Right atrium auricular region (tissue), 2 donors: Measurements from ENCODE around the gene NRP2. TPM values are rescaled to one million over a fixed set of nuclear protein-coding genes. Genes with fewer than 3 reads are reported as not detected.

Source experiments
- DNase-seq: peaks from one replicate; pipeline ENCODE4 v3.0.0-alpha.2; 2019; ENCODE audit warnings: low spot score
- H3K27ac ChIP-seq, 2 donors: fragments of 200-600 bp; sonication (generic); 1 replicate in 1 of 2; 2 replicates in 1 of 2; pipeline ENCODE4 v1.5.1; 2016 to 2019
- H3K27me3 ChIP-seq, 2 donors: fragments of 200-600 bp; sonication (generic); one replicate each; pipeline versions ENCODE4 v1.5.1 to v1.6.0; 2017 to 2019
- H3K36me3 ChIP-seq: fragments of 200-600 bp; sonication (generic); one replicate; pipeline ENCODE4 v1.5.1; 2016
- H3K4me1 ChIP-seq, 2 donors: fragments of 200-600 bp; sonication (generic); one replicate each; pipeline versions ENCODE4 v1.5.1 to v1.6.0; 2017 to 2019
- H3K4me3 ChIP-seq, 2 donors: fragments of 200-600 bp; sonication (generic); 1 replicate in 1 of 2; 2 replicates in 1 of 2; pipeline ENCODE4 v1.5.1; 2017 to 2019; ENCODE audit warnings: mild to moderate bottlenecking in 1 of 2, moderate library complexity in 1 of 2
- H3K9me3 ChIP-seq, 2 donors: fragments of 200-600 bp; sonication (generic); one replicate each; pipeline ENCODE4 v1.5.1; 2019
- CTCF ChIP-seq, 2 donors: fragments of 200-600 bp; sonication (generic); IDR thresholded peaks; one replicate each; pipeline ENCODE4 v1.5.1; 2019; ENCODE audit warnings: antibody characterized with exemption in 2 of 2
- total RNA-seq, 2 donors: library from RNA; depleted of rRNA; stranded (reverse); fragments of >200 nt; gene quantifications; one replicate each; pipeline ENCODE4 v1.1.0, GENCODE V29; 2016

Gene NRP2
- total RNA-seq, 2 donors from 2014 or later, result 7.1 to 10.9 TPM

GRCh38 chr2:205720451-205720902 is 38.2 kb downstream of the NRP2 start:
- no peaks in the 10 kb centered on the region for H3K36me3 ChIP-seq
- no peaks in the 10 kb centered on the region for H3K9me3 ChIP-seq
- H3K4me1 ChIP-seq, result no peaks in the 10 kb centered on the region
- no peak overlapping the region for H3K4me3 ChIP-seq
- TF ChIP-seq CTCF (IDR thresholded peaks at IDR 0.05), result no peak
- no peak overlapping the region for H3K27ac ChIP-seq
- no peaks in the 10 kb centered on the region for H3K27me3 ChIP-seq
- no peak for DNase-seq

- no peak overlapping the region for H3K27ac ChIP-seq
- no peaks in the 10 kb centered on the region for H3K9me3 ChIP-seq
- no peak for TF ChIP-seq CTCF (IDR thresholded peaks at IDR 0.05)
- H3K27me3 ChIP-seq, result no peaks in the 10 kb centered on the region
- no peak overlapping the region for H3K4me3 ChIP-seq
- H3K36me3 ChIP-seq, result peaks cover 2% of the 10 kb centered on the region
- no peaks in the 10 kb centered on the region for H3K4me1 ChIP-seq
- no peak for DNase-seq
Measured at GRCh38 chr2:205721057-205721449, 38.8 kb downstream of the NRP2 start.

- Histone ChIP-seq H3K9me3 (no peaks in the 10 kb centered on the region), H3K4me3 (no peak overlapping the region), H3K27me3 (no peaks in the 10 kb centered on the region), H3K4me1 (no peaks in the 10 kb centered on the region), H3K27ac (no peak overlapping the region), H3K36me3 (peaks cover 5% of the 10 kb centered on the region)
- no peak for TF ChIP-seq CTCF (IDR thresholded peaks at IDR 0.05)
- no peak for DNase-seq
Measured at GRCh38 chr2:205722283-205722918, 40.1 kb downstream of the NRP2 start.

GRCh38 chr2:205723179-205723578 is 40.9 kb downstream of the NRP2 start:
- no peak for TF ChIP-seq CTCF (IDR thresholded peaks at IDR 0.05)

GRCh38 chr2:205725059-205725458 is 42.8 kb downstream of the NRP2 start:
- no peak for DNase-seq
- H3K27me3 ChIP-seq, result no peaks in the 10 kb centered on the region
- no peaks in the 10 kb centered on the region for H3K9me3 ChIP-seq
- no peak for TF ChIP-seq CTCF (IDR thresholded peaks at IDR 0.05)
- no peak overlapping the region for H3K27ac ChIP-seq
- no peaks in the 10 kb centered on the region for H3K4me1 ChIP-seq
- H3K36me3 ChIP-seq, result peaks cover 5% of the 10 kb centered on the region
- H3K4me3 ChIP-seq, result no peak overlapping the region

More at GRCh38 chr2:205723179-205723578, 40.9 kb downstream of the NRP2 start:
- H3K4me1 ChIP-seq, result no peaks in the 10 kb centered on the region
- no peak for DNase-seq
- H3K4me3 ChIP-seq, result no peak overlapping the region
- H3K27ac ChIP-seq, result no peak overlapping the region
- no peaks in the 10 kb centered on the region for H3K27me3 ChIP-seq
- H3K9me3 ChIP-seq, result no peaks in the 10 kb centered on the region
- H3K36me3 ChIP-seq, result peaks cover 5% of the 10 kb centered on the region

- H3K4me1 ChIP-seq, result peaks cover 0 to 8% of the 10 kb centered on the region in 2 donors
- no peak for TF ChIP-seq CTCF (IDR thresholded peaks at IDR 0.05)
- no peaks in the 10 kb centered on the region for H3K9me3 ChIP-seq
- no peak for DNase-seq
- H3K27ac ChIP-seq, result no peak overlapping the region
- no peak overlapping the region for H3K4me3 ChIP-seq
- peaks cover 5% of the 10 kb centered on the region for H3K36me3 ChIP-seq
- H3K27me3 ChIP-seq, result no peaks in the 10 kb centered on the region
Measured at GRCh38 chr2:205726506-205726905, 44.2 kb downstream of the NRP2 start.
